ENCODE data around the gene NKD2. TPM values are rescaled to one million over a fixed set of nuclear protein-coding genes. Genes with fewer than 3 reads are reported as not detected.
A peak's percentile ranks its signal among the peaks of the same experiment; 100 is the strongest.

Gene NKD2
- total RNA-seq, 3 donors from 2014 or later (not counting 1 experiment from before 2014, with no cell fraction given) = not detected

- Mint-ChIP-seq H3K4me1 (peaks cover 0 to 62% of the 10 kb centered on the region in 2 donors), H3K36me3 (no peaks in the 10 kb centered on the region)
These were observed 38.8 kb downstream of the NKD2 start for GRCh38 chr5:1047332-1047965.

GRCh38 chr5:1048162-1048721 is 39.6 kb downstream of the NKD2 start:
- Mint-ChIP-seq H3K36me3 (no peaks in the 10 kb centered on the region), H3K27me3 (ENCODE audit: low read depth in 2 of 2) (no peaks in the 10 kb centered on the region), H3K27ac (peak overlapping the region in 1 of 2 donors; percentile 31), H3K4me1 (peaks cover 0 to 55% of the 10 kb centered on the region in 2 donors), H3K9me3 (peaks cover 49 to 52% of the 10 kb centered on the region in 2 donors), H3K4me3 (no peak overlapping the region)
- Histone ChIP-seq H3K27ac (ENCODE audit: low read length) (no peak overlapping the region), H3K36me3 (ENCODE audit: control insufficient read depth, insufficient read depth, low read length) (no peaks in the 10 kb centered on the region), H3K4me1 (ENCODE audit: control insufficient read depth, insufficient read depth, low read length) (no peaks in the 10 kb centered on the region), H3K27me3 (ENCODE audit: control insufficient read depth, insufficient read depth, low read length) (no peaks in the 10 kb centered on the region), H3K4me3 (ENCODE audit: low read length) (no peak overlapping the region), H3K9me3 (ENCODE audit: control insufficient read depth, insufficient read depth, low read length) (no peaks in the 10 kb centered on the region)
- 72% methylated on average over 11 of the region's 11 CpGs for WGBS (ENCODE audit: insufficient coverage)
- no peak for DNase-seq
- ATAC-seq = no peak
- TF ChIP-seq, protein P1, sequence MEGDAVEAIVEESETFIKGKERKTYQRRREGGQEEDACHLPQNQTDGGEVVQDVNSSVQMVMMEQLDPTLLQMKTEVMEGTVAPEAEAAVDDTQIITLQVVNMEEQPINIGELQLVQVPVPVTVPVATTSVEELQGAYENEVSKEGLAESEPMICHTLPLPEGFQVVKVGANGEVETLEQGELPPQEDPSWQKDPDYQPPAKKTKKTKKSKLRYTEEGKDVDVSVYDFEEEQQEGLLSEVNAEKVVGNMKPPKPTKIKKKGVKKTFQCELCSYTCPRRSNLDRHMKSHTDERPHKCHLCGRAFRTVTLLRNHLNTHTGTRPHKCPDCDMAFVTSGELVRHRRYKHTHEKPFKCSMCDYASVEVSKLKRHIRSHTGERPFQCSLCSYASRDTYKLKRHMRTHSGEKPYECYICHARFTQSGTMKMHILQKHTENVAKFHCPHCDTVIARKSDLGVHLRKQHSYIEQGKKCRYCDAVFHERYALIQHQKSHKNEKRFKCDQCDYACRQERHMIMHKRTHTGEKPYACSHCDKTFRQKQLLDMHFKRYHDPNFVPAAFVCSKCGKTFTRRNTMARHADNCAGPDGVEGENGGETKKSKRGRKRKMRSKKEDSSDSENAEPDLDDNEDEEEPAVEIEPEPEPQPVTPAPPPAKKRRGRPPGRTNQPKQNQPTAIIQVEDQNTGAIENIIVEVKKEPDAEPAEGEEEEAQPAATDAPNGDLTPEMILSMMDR (IDR thresholded peaks at IDR 0.05) = no peak
- intact Hi-C loops (cut with micrococcal nuclease) = no loop called here

More at GRCh38 chr5:1047332-1047965, 38.8 kb downstream of the NKD2 start:
- no peak for DNase-seq
- no peak overlapping the region for H3K4me3 ChIP-seq (ENCODE audit: low read length)
- no peaks in the 10 kb centered on the region for H3K27me3 ChIP-seq (ENCODE audit: control insufficient read depth, insufficient read depth, low read length)
- peak in 1 of 3 donors; percentile 36 for ATAC-seq
- no peaks in the 10 kb centered on the region for H3K27me3 Mint-ChIP-seq (ENCODE audit: low read depth in 2 of 2)
- H3K4me1 ChIP-seq (ENCODE audit: control insufficient read depth, insufficient read depth, low read length) = no peaks in the 10 kb centered on the region
- no peaks in the 10 kb centered on the region for H3K36me3 ChIP-seq (ENCODE audit: control insufficient read depth, insufficient read depth, low read length)
- no peaks in the 10 kb centered on the region for H3K9me3 ChIP-seq (ENCODE audit: control insufficient read depth, insufficient read depth, low read length)
- WGBS (ENCODE audit: insufficient coverage) = 77% methylated on average over 11 of the region's 11 CpGs
- H3K27ac ChIP-seq (ENCODE audit: low read length) = no peak overlapping the region
- H3K9me3 Mint-ChIP-seq = peaks cover 57 to 60% of the 10 kb centered on the region in 2 donors
- intact Hi-C loops (cut with micrococcal nuclease) = no loop called here
- H3K4me3 Mint-ChIP-seq = no peak overlapping the region
- TF ChIP-seq, protein P1 (IDR thresholded peaks at IDR 0.05) = no peak
- peak overlapping the region; percentile 2 to 31 for H3K27ac Mint-ChIP-seq

DNA sequence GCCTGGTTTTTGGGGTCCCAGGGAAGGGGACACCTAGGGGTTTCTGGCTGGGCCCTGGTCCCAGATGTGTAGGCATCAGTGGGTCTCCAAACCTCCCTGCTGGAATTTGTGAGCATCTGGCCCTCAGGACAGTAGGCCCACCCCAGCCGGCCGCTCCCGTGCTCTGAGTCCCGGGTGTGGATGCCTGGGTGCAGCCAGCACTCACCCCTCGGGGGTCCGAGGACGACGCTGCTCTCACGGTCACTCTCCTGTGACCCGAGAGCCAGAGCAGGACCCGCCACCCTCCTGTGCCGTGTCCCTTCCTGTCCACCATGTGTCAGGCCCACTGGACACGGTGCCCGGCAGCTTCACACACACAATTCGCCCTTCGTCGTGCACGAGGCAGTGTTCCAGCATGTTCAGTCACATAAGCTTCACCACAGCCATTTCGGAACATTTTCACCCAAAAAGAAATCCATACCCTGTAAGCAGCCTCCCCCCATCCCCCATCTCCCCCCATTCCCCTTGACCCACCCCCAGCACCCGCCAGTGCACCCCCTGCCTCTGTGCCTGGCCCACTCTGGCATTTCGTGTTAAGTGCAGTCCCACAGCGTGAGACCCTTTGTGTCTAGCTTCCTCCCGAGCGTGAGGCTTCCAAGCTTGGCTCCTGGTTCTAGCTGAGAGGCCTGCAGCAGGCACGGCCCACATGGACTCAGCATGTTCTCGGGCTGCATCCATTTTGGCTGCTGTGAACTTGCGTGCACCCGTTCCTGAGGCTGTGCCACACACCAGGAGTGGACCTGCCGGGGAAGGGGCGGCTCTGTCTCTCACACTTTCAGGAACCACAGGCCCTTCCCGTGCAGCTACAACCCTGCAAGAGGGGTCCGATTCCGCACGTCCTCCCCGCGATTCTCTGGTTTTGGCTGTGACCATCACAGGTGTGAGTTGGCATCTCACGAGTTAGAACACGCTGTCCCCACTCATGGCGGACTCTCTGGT is 40.5 kb downstream of the NKD2 start:
- Histone ChIP-seq H3K4me1 (ENCODE audit: control insufficient read depth, insufficient read depth, low read length) (no peaks in the 10 kb centered on the region), H3K27ac (ENCODE audit: low read length) (no peak overlapping the region), H3K36me3 (ENCODE audit: control insufficient read depth, insufficient read depth, low read length) (no peaks in the 10 kb centered on the region), H3K27me3 (ENCODE audit: control insufficient read depth, insufficient read depth, low read length) (no peaks in the 10 kb centered on the region), H3K4me3 (ENCODE audit: low read length) (no peak overlapping the region), H3K9me3 (ENCODE audit: control insufficient read depth, insufficient read depth, low read length) (no peaks in the 10 kb centered on the region)
- intact Hi-C loops (cut with micrococcal nuclease) = no loop called here
- H3K4me3 Mint-ChIP-seq = no peak overlapping the region
- H3K36me3 Mint-ChIP-seq = no peaks in the 10 kb centered on the region
- no peak for DNase-seq
- H3K4me1 Mint-ChIP-seq = peaks cover 0 to 45% of the 10 kb centered on the region in 2 donors
- H3K27ac Mint-ChIP-seq = peak overlapping the region in 1 of 2 donors; percentile 31
- H3K9me3 Mint-ChIP-seq = peaks cover 40 to 43% of the 10 kb centered on the region in 2 donors
- ATAC-seq = no peak
- H3K27me3 Mint-ChIP-seq (ENCODE audit: low read depth in 2 of 2) = no peaks in the 10 kb centered on the region
- 91% methylated on average over 39 of the region's 39 CpGs for WGBS (ENCODE audit: insufficient coverage)
- TF ChIP-seq, protein P1 (IDR thresholded peaks at IDR 0.05) = no peak
